ENCODE data around the gene NEK8. TPM values are rescaled to one million over a fixed set of nuclear protein-coding genes. Genes with fewer than 3 reads are reported as not detected.

NEK8 gene
- total and polyA plus RNA-seq, 9 donors, result 1.9 to 8.3 (median 3.2) TPM

- Histone ChIP-seq H3K9me3 (no peaks in the 10 kb centered on the region), H3K4me1 (ENCODE audit: insufficient read depth) (no peaks in the 10 kb centered on the region), H3K4me3 (no peak overlapping the region), H3K36me3 (no peaks in the 10 kb centered on the region), H3K27me3 (no peaks in the 10 kb centered on the region), H3K27ac (no peak overlapping the region)
- intact Hi-C loops (cut with DNase I), result loop anchor here in 1 of 4 donors (10.0 kb wide), 1 partner anchor 146 kb away; the partner anchor contains the start of gene DHRS13
- 92 to 94% (median 93%) methylated on average over 32 of the region's 32 CpGs for WGBS, 3 donors
- no peak for DNase-seq
- TF ChIP-seq EP300 (IDR thresholded peaks at IDR 0.05), result no peak
- no peak for TF ChIP-seq POLR2A (IDR thresholded peaks at IDR 0.05)
- no peak for TF ChIP-seq CTCF (IDR thresholded peaks at IDR 0.05)
Measured at GRCh38 chr17:28758411-28759121, 30.0 kb downstream of the NEK8 start.

GRCh38 chr17:28759256-28759865 is 30.8 kb downstream of the NEK8 start:
- no peaks in the 10 kb centered on the region for H3K9me3 ChIP-seq
- H3K36me3 ChIP-seq, result no peaks in the 10 kb centered on the region
- no peak for DNase-seq
- no peaks in the 10 kb centered on the region for H3K27me3 ChIP-seq
- no peak for TF ChIP-seq POLR2A (IDR thresholded peaks at IDR 0.05)
- no peak for TF ChIP-seq EP300 (IDR thresholded peaks at IDR 0.05)
- TF ChIP-seq CTCF (IDR thresholded peaks at IDR 0.05), result no peak
- WGBS, 3 donors, result 87 to 92% (median 88%) methylated on average over 12 to 18 of the region's 18 CpGs
- no peaks in the 10 kb centered on the region for H3K4me1 ChIP-seq (ENCODE audit: insufficient read depth)
- intact Hi-C loops (cut with DNase I), result loop anchor here in 1 of 4 donors (10.0 kb wide), 1 partner anchor 145 kb away; the partner anchor contains the start of gene DHRS13
- no peak overlapping the region for H3K27ac ChIP-seq
- H3K4me3 ChIP-seq, result no peak overlapping the region

- Histone ChIP-seq H3K27me3 (no peaks in the 10 kb centered on the region), H3K27ac (no peak overlapping the region), H3K36me3 (no peaks in the 10 kb centered on the region), H3K4me3 (no peak overlapping the region), H3K9me3 (no peaks in the 10 kb centered on the region), H3K4me1 (ENCODE audit: insufficient read depth) (no peaks in the 10 kb centered on the region)
- DNase-seq, result no peak
- intact Hi-C loops (cut with DNase I), result loop anchor here in 3 of 4 donors (5.0 to 10.0 kb wide), 3 partner anchors 94 to 154 kb away; partner anchors contain the start of genes DHRS13 (in 1 of the 3) and ERAL1 (in 1 of the 3)
- no peak for TF ChIP-seq EP300 (IDR thresholded peaks at IDR 0.05)
- 43 to 50% (median 48%) methylated on average over 9 of the region's 9 CpGs for WGBS, 3 donors
Measured at GRCh38 chr17:28760601-28761562, 32.3 kb downstream of the NEK8 start.

- WGBS, 3 donors, result 85 to 91% (median 90%) methylated on average over 1 of the region's 1 CpG
- Histone ChIP-seq H3K27me3 (no peaks in the 10 kb centered on the region), H3K4me3 (no peak overlapping the region), H3K27ac (no peak overlapping the region), H3K36me3 (no peaks in the 10 kb centered on the region), H3K4me1 (ENCODE audit: insufficient read depth) (no peaks in the 10 kb centered on the region), H3K9me3 (no peaks in the 10 kb centered on the region)
- DNase-seq, result no peak
- intact Hi-C loops (cut with DNase I), result loop anchor here in 3 of 4 donors (5.0 to 10.0 kb wide), 3 partner anchors 92 to 152 kb away; partner anchors contain the start of genes DHRS13 (in 1 of the 3) and ERAL1 (in 1 of the 3)
- TF ChIP-seq CTCF (IDR thresholded peaks at IDR 0.05), result no peak
Measured at GRCh38 chr17:28763137-28763799, 34.7 kb downstream of the NEK8 start.
